Stromal cell of bone marrow (primary cell): ENCODE results near the gene HOOK2.
"Not testable (repeated sequence)": the region's sequence is repeated elsewhere in the genome, so short reads cannot be mapped to it uniquely, and the experiment has no call there.

Experiments
- DNase-seq: peaks from one replicate; pipeline ENCODE4 v3.0.0-alpha.2; 2012; ENCODE audit warnings: low read depth

Gene HOOK2, protein sequence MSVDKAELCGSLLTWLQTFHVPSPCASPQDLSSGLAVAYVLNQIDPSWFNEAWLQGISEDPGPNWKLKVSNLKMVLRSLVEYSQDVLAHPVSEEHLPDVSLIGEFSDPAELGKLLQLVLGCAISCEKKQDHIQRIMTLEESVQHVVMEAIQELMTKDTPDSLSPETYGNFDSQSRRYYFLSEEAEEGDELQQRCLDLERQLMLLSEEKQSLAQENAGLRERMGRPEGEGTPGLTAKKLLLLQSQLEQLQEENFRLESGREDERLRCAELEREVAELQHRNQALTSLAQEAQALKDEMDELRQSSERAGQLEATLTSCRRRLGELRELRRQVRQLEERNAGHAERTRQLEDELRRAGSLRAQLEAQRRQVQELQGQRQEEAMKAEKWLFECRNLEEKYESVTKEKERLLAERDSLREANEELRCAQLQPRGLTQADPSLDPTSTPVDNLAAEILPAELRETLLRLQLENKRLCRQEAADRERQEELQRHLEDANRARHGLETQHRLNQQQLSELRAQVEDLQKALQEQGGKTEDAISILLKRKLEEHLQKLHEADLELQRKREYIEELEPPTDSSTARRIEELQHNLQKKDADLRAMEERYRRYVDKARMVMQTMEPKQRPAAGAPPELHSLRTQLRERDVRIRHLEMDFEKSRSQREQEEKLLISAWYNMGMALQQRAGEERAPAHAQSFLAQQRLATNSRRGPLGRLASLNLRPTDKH

DNA sequence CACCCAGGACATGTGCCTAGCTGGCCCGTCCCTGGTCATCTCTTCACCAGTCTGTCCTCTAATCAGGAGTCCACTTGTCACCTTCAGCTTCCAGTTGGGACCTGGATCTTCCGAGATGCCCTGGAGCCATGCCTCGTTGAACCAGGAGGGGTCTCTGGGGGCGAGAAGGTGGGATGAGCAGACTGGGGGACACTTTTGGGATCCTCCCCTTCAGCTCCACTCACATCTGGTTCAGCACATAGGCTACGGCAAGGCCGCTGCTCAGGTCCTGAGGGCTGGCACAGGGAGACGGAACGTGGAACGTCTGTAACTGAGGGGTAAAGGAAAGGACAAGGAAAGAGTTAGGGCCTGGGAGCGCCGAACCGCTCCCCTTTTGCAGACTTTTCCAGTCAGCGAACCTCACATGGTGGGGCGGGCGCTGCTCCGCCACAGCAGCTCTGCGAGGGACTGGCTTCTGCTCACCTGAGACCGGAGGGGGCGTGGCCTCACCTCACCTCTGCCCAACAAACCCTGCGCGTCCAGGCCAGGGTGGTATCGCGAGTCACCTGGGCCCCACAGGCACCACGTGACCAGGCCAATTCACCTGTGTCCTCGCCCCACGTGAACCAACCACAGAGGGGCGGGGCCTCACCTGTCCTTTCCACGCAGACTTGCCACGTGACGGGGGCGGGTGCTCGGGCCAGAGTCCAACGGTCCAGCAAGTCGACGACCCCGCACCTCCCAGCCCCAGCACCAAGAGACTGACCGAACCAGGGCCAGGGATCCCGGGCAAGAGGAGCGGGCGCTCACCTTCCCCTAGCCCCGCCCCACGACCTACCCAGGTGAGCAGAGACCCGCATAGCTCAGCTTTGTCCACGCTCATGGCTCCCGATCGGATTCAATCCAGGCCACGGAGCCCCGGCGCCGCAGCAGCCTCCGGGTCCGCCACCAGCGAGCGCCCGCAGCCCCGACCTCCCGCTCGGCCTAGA, at the start of gene HOOK2:
HOOK2 (minus strand) TSS at position 965 of the 968 bp plus-strand sequence; CDS start at position 862, 103 bp downstream.
- DNase-seq = no peak

DNA sequence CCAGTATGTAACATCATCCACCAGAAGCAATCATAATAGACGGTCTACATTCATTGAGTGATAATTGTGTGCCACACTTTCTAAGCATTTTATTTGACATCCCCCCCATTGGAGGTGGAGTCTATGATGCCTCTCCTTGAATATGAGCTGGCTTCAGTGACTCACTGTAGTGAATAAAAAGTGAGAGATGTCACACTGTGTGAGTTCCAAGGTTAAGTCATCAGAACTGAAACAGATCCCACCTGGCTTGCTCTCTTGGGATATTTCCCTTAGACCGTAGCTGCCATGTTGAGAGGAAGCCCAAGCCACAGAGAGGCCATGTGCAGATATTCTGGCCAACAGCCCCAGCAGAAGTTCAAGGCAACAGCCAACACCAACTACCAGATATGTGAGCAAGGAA, 46.4 kb upstream of the HOOK2 start:
- DNase-seq = no peak

DNA sequence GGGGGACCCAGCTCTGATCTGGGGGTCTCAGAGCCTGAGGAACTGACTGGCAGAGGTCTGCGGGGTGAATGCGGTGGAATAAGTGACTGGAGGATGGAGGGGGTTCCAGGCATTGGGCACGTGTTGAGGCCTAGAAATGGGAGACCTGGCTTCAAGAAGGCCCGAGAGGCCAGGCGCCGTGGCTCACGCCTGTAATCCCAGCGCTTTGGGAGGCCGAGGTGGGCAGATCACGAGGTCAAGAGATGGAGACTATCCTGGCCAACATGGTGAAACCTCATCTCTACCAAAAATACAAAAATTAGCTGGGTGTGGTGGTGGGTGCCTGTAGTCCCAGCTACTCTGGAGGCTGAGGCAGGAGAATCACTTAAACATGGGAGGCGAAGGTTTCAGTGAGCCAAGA, 42.5 kb upstream of the HOOK2 start:
- not testable (repeated sequence) for DNase-seq

DNA sequence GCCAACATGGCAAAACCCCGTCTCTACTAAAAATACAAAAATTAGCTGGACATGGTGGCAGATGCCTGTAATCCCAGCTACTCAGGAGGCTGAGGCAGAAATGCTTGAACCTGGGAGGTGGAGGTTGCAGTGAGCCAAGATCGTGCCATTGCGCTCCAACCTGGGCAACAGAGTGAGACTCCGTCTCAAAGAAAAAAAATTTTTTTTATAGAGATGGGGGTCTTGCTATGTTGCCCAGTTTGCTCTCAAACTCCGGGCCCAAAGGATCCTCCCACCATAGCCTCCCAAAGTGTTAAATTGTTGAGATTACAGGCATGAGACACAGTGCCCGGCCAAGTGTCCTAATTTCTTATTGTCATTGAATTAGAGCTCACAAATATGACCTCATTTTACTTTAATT, 41.8 kb upstream of the HOOK2 start:
- DNase-seq = not testable (repeated sequence)

DNA sequence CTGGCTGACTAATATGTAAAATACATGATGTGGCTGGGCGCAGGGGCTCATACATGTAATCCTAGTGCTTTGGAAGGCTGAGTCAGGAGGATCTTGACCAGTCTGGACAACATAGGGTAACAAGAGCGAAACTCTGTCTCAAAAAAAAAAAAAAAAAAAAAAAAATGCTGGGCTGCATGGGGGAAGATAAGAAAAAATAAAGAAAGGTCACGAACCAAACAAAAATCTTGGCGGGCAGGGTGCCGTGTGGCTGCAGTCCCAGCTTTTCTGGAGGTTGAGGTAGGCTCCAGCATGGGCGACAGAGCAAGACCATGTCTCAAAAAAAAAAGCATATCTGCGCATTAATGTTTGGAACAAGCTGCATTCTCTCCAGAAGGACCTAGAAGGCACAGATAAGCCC, 39.7 kb upstream of the HOOK2 start:
- DNase-seq = no peak

DNA sequence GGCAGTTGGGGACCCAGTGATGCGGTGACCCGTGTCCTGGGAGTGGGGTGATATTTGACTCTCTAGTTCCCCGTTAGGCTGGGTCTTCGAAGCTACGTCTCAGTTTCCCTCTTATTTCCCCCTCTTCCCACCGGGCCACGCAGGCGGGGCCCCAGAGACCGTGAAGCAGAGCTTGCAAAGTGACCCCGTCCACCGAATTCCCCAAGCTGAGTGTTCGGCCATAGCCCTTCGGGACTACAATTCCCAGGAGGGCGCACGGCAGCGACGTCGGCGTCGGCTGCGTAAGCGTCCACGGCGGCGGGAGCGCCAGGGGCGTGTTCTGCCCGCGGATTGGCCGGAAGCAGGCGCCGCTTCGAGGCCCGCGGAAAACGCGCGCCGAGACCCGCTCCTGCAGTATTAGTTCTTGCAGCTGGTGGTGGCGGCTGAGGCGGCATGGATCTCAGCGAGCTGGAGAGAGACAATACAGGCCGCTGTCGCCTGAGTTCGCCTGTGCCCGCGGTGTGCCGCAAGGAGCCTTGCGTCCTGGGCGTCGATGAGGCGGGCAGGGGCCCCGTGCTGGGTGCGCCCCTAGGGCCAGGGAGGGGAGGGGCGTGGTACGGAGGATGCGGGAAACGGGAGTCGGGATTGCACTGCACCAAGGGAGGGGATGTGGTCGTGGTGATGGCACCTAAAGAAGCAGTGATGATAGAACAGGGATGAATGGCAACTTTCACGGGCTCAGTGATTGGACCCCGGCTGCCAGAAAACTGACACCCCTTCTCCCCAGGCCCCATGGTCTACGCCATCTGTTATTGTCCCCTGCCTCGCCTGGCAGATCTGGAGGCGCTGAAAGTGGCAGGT, 31.1 kb upstream of the HOOK2 start, which contains the start of gene RNASEH2A:
RNASEH2A (plus strand) TSS at position 343 of the 840 bp plus-strand sequence; CDS start at position 433, 90 bp downstream.
- DNase-seq = peak; percentile 78

DNA sequence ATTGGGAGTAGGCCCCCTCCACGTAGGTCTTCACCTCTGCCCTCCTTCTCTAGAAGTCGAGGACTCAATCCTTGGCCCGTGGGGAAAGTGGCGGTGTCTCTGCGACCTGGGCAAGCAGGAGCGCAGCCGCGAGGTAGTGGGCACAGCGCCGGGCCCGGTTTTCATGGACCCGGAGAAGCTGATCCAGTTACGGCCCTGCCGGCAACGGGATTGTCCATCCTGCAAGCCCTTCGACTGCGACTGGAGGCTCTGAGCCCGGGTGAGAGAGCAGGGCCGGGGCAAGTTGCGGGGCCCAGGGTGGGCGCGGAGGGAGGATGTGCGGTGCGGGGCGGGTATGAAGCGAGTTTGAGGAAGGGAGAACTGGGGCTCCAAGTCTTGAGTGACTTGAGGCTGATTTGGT, 28.7 kb upstream of the HOOK2 start:
- DNase-seq = no peak

DNA sequence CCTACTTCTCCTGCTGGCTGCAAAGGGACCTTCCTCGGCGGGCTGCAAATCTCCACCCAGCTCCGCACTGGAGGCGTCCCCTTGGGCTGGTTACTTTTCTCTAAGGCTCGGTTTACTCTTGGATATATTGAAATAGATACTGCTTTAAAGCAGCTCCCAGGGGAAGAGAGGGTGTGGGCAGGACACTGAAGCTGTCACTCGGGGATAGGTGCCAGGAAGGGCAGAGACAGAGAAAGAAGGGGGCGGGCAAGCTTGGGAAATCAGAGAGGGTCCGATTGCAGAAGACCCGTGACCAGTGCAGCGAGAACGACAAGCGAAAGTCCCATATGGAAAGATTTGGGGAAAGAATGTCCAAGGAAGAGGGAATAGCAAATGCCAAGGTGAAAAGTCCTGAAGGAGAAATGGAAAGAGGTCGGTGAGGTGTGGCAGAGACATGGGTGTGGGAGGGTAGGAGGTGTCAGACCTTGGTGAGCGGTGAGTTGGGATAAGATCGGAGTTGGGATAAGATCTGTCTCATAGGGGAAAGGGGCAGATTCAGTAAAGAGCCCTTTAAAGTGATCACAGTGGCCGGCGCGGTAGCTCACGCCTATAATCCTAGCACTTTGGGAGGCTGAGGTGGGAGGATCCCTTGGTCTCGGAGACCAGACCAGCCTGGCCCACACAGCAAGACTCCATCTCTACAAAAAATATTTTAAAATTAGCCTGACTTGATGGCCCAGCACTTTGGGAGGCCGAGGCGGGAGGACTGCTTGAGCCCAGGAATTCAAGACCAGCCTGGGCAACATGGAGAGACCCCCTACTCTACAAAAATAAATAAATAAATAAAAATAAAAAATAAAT, 27.1 kb upstream of the HOOK2 start:
- DNase-seq = no peak

DNA sequence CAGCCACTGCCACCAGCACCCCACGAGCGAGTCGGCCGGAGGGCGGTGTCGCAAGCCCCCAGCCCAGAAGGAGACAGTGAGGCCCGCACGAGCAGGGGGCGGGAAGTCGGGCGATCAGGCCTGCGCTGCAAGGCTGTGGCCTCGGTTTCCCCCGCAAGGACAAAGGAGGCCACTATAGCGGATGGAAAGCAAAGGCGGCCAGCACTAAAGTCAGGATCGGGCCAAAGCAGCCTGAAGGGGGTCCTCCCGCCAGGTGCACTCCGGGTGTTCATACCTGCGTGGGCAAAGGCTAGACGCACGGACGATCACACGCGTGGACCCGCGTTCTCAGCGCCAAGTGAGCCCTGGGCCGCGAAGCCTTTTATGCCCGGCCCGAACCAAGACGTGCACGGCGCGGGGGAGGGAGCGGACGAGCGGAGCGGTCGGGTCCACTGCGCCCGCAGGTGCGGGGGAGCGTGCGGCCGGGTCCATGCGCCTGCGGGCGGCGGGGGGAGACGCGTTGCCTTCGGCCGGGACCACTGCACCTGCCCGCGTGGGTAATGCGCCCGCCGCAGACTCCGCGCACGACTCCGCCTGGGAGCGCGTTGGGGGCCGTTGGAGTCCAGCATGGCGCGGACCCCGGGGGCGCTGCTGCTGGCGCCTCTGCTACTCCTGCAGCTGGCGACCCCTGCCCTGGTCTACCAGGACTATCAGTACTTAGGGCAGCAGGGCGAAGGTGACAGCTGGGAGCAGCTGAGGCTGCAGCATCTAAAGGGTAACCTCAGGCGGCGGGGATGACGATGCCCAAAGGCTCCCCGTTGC, 26.3 kb upstream of the HOOK2 start, which contains the start of the genes PRDX2 and THSD8:
PRDX2 (minus strand) TSS at position 335 of the 801 bp plus-strand sequence. CDS start 539 bp downstream, outside the sequence.
THSD8 (plus strand) TSS at position 604 of the 801 bp plus-strand sequence; CDS start at position 607, 3 bp downstream.
- no peak for DNase-seq

DNA sequence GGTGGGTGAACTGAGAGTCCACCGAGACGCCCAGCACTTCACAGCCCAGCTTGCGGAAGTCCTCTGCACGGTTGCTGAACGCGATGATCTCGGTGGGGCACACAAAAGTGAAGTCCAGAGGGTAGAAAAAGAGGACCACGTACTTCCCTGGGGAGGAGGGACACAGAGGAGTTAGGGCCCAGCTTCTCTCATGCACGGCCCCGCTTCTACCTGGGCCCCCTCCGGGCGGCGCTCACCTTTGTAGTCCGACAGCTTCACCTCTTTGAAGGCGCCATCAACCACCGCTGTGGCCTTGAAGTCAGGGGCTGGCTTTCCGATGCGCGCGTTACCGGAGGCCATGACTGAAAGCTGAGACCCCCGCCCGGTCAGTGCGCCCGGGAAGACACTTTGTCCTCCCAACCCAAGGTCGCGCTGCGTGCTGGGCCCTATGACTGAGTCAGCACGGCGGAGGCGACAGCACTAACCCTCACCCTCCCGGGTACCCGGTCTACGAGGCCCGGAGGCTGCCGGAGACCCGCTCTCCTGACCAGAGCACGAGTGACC, 25.6 kb upstream of the HOOK2 start:
- DNase-seq = no peak

DNA sequence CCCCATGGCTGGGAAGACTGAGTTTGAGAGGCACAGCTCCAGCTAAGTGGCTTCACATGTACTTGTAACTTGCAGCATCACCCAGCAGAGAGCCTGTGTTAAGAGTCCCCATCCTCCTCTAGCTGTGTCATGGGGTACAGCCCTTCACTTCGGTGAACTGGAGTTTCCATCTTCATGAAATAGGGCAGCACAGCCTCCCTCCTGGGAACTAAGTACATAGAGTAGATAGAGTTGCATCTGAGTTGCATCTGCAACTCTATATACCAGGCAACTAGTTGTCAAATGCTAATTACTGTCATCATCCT, 25.1 kb upstream of the HOOK2 start:
- DNase-seq = no peak

DNA sequence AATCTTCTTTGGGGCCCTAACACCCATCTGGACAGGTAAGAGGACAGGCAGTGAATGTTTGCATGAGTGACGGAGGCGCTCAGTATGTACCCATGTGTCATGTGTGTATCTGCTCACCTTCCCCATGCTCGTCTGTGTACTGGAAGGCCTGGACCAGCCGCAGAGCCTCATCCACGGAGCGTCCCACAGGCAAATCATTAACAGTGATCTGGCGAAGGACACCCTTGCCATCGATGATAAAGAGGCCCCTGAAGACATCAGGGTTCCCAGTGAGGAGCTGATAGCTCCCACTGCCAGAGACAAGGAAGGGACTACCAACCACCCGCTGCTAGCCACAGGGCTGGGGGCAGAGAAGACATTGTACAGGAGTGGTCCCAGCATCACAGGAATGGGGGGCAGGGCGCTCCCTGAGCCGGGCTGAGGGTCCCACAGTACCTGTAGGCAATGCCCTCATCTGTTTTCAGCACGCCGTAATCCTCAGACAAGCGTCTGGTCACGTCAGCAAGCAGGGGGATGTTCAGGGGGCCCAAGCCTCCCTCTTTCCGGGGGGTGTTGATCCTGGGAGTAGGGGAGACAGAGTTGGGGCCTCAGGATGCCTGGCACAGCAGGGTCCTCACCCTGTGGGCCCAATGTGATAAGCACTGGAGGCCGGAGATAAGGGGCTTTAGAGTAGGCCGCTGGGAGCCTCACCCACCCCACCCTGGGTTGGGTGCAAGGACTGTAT, 24.6 kb upstream of the HOOK2 start:
- no peak for DNase-seq

DNA sequence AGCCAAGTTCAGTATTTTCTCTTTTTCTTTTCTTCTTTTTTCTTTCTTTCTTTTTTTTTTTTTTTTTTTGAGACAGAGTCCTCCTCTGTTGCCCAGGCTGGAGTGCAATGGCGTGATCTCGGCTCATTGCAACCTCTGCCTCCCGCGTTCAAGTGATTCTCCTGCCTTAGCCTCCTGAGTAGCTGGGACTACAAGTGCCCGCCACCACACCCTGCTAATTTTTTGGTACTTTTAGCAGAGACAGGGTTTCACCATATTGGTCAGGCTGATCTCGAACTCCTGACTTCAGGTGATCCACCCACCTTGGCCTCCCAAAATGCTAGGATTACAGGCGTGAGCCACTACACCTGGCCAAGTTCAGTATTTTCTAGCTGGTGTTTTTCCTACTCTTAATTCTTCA, 22.3 kb upstream of the HOOK2 start:
- DNase-seq = not testable (repeated sequence)

DNA sequence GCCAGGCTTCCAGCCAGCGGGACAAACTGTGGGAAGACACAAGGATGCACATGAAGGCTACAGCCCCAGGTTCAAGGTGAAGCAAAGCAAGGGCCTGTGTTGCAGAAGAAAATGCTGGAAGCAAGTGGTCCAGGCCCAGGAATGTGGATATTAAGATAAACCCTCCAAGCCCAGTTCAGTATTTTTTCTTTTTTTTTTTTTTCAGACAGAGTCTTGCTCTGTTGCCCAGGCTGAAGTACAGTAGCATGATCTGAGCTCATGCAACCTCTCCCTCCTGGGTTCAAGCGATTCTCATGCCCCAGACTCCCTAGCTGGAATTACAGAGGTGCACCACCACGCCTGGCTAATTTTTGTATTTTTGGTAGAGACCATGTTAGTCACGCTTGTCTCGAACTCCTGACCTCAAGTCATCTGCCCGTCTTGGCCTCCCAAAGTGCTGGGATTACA, 21.8 kb upstream of the HOOK2 start:
- no peak for DNase-seq

DNA sequence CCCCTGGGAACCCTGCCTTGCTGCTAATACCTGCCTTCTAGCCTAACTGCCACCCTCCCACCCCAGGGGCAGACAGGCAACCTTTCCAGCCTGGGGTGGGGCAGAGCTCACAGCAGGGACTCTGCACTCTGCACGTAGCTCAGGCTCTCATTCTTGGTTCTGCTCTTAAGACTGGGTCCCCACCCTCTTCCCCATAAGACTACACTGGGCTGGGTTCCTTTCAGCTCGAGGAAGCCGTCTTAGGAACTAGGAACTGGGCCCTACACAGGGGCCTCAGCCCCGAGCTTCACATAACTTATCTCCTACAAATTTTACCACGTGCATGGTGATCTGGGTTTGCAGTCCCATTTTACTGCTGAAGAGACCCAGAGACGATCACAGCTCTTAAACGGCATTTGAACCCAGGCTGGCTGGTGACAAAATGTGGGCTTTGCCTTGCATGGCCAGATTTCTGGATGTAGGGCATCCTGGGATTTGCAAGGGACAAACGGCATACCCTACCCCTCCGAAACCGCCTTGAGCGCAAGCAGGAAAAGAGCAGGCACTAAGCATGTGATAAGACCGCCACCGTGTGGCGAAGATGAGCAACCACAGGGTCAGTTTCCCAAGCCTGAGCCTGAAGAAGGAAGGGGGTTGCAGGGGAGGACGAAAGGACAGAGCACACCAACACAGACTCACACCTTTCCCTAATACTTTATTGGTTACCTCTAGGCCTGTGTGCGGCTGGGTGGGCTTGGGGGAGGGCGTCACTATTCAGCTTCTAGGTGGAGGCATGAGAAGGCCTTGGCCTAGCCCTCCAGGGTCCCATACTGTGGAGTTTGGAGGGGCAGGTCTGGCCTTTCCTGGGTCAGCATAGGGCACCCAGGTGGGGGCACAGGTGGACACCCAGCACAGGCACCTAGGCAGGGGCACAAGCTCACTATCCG, 21.1 kb upstream of the HOOK2 start:
- DNase-seq = peak; percentile 52

DNA sequence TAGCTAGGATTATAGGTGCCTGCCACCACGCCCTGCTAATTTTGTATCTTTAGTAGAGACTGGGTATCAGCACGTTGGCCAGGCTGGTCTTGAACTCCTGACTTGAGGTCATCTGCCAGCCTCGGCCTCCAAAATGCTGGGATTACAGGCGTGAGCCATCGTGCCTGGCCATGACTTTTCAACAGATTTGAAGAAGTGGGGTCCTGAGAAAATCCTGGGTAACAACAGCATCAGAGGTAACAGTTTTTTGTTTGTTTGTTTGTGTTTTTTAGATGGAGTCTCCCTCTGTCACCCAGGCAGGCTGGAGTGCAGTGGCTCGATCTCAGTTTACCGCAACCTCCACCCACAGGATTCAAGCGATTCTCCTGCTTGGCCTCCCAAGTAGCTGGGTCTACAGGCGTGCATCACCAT, 19.6 kb upstream of the HOOK2 start:
- DNase-seq = no peak
